Stimulated activated memory B cell treated with anti-CD40 and anti-IgM and Interleukin-4, amounts not matched to agents 10 μg/mL and 1 μg/mL and 100 μg/mL, for 72 hours (primary cell): ENCODE results near the gene CHAT.

ENCODE experiments used
- ATAC-seq: fragments of 150-1000 bp; cut with Tn5 transposase; 2 replicates; pipeline ENCODE4 v1.10.0; 2021
- H3K27ac Mint-ChIP-seq: one replicate; pipeline ENCODE4 v1.8.0; 2022; ENCODE audit warnings: mild to moderate bottlenecking, mixed read lengths
- H3K27me3 Mint-ChIP-seq: one replicate; pipeline ENCODE4 v1.8.0; 2022; ENCODE audit warnings: mixed read lengths
- H3K36me3 Mint-ChIP-seq: one replicate; pipeline ENCODE4 v1.8.0; 2022; ENCODE audit warnings: mixed read lengths
- H3K4me1 Mint-ChIP-seq: one replicate; pipeline ENCODE4 v1.8.0; 2022; ENCODE audit warnings: mixed read lengths
- H3K4me3 Mint-ChIP-seq: one replicate; pipeline ENCODE4 v1.8.0; 2022; ENCODE audit warnings: mild to moderate bottlenecking, moderate library complexity, mixed read lengths
- H3K9me3 Mint-ChIP-seq: one replicate; pipeline ENCODE4 v1.8.0; 2022; ENCODE audit warnings: mixed read lengths

Gene CHAT

GRCh38 chr10:49647985-49648795, 34.4 kb downstream of the CHAT start:
- Mint-ChIP-seq H3K4me1 (peaks cover 16% of the 10 kb centered on the region), H3K9me3 (no peaks in the 10 kb centered on the region), H3K36me3 (no peaks in the 10 kb centered on the region), H3K4me3 (no peak overlapping the region), H3K27me3 (peaks cover 70% of the 10 kb centered on the region), H3K27ac (no peak overlapping the region)
- no peak for ATAC-seq

- Mint-ChIP-seq H3K4me3 (no peak overlapping the region), H3K4me1 (peaks cover 16% of the 10 kb centered on the region), H3K9me3 (no peaks in the 10 kb centered on the region), H3K27me3 (peaks cover 60% of the 10 kb centered on the region), H3K36me3 (no peaks in the 10 kb centered on the region), H3K27ac (peak overlapping the region; percentile 10)
- peak; percentile 22 for ATAC-seq
These were observed 35.5 kb downstream of the CHAT start for GRCh38 chr10:49649294-49649693.

- no peak overlapping the region for H3K4me3 Mint-ChIP-seq
- peaks cover 54% of the 10 kb centered on the region for H3K27me3 Mint-ChIP-seq
- ATAC-seq, result no peak
- no peaks in the 10 kb centered on the region for H3K36me3 Mint-ChIP-seq
- H3K4me1 Mint-ChIP-seq, result peaks cover 16% of the 10 kb centered on the region
- peak overlapping the region; percentile 10 for H3K27ac Mint-ChIP-seq
- no peaks in the 10 kb centered on the region for H3K9me3 Mint-ChIP-seq
These were observed 36.3 kb downstream of the CHAT start for GRCh38 chr10:49649936-49650723.

- ATAC-seq, result no peak
- Mint-ChIP-seq H3K27me3 (peaks cover 54% of the 10 kb centered on the region), H3K4me3 (no peak overlapping the region), H3K27ac (peak overlapping the region; percentile 10), H3K9me3 (no peaks in the 10 kb centered on the region), H3K4me1 (peaks cover 16% of the 10 kb centered on the region), H3K36me3 (no peaks in the 10 kb centered on the region)
These were observed 36.8 kb downstream of the CHAT start for GRCh38 chr10:49650724-49651034.

GRCh38 chr10:49651039-49651835, 37.4 kb downstream of the CHAT start:
- H3K4me1 Mint-ChIP-seq, result peaks cover 16% of the 10 kb centered on the region
- H3K27me3 Mint-ChIP-seq, result peaks cover 57% of the 10 kb centered on the region
- no peaks in the 10 kb centered on the region for H3K36me3 Mint-ChIP-seq
- no peaks in the 10 kb centered on the region for H3K9me3 Mint-ChIP-seq
- H3K4me3 Mint-ChIP-seq, result no peak overlapping the region
- H3K27ac Mint-ChIP-seq, result no peak overlapping the region
- no peak for ATAC-seq

- H3K36me3 Mint-ChIP-seq, result no peaks in the 10 kb centered on the region
- H3K9me3 Mint-ChIP-seq, result no peaks in the 10 kb centered on the region
- H3K27me3 Mint-ChIP-seq, result peaks cover 64% of the 10 kb centered on the region
These were observed 38.1 kb downstream of the CHAT start for GRCh38 chr10:49651917-49652316.

GRCh38 chr10:49652421-49653272, 38.8 kb downstream of the CHAT start:
- peaks cover 16% of the 10 kb centered on the region for H3K4me1 Mint-ChIP-seq
- H3K9me3 Mint-ChIP-seq, result no peaks in the 10 kb centered on the region
- peaks cover 63% of the 10 kb centered on the region for H3K27me3 Mint-ChIP-seq
- ATAC-seq, result no peak
- H3K36me3 Mint-ChIP-seq, result no peaks in the 10 kb centered on the region
- H3K27ac Mint-ChIP-seq, result no peak overlapping the region
- no peak overlapping the region for H3K4me3 Mint-ChIP-seq

More at GRCh38 chr10:49651917-49652316, 38.1 kb downstream of the CHAT start:
- Mint-ChIP-seq H3K27ac (no peak overlapping the region), H3K4me1 (peaks cover 16% of the 10 kb centered on the region), H3K4me3 (no peak overlapping the region)
- no peak for ATAC-seq

GRCh38 chr10:49653273-49653929, 39.6 kb downstream of the CHAT start:
- Mint-ChIP-seq H3K9me3 (no peaks in the 10 kb centered on the region), H3K27ac (no peak overlapping the region), H3K27me3 (peaks cover 55% of the 10 kb centered on the region), H3K4me1 (peaks cover 16% of the 10 kb centered on the region), H3K36me3 (no peaks in the 10 kb centered on the region), H3K4me3 (no peak overlapping the region)
- ATAC-seq, result no peak

GRCh38 chr10:49654036-49654693, 40.3 kb downstream of the CHAT start:
- ATAC-seq, result no peak
- no peak overlapping the region for H3K4me3 Mint-ChIP-seq
- peaks cover 14% of the 10 kb centered on the region for H3K4me1 Mint-ChIP-seq

GRCh38 chr10:49655099-49655498, 41.3 kb downstream of the CHAT start:
- no peak overlapping the region for H3K27ac Mint-ChIP-seq
- H3K9me3 Mint-ChIP-seq, result peaks cover 10% of the 10 kb centered on the region

More at GRCh38 chr10:49654036-49654693, 40.3 kb downstream of the CHAT start:
- H3K36me3 Mint-ChIP-seq, result no peaks in the 10 kb centered on the region
- H3K9me3 Mint-ChIP-seq, result peaks cover 5% of the 10 kb centered on the region
- H3K27ac Mint-ChIP-seq, result no peak overlapping the region
- H3K27me3 Mint-ChIP-seq, result peaks cover 52% of the 10 kb centered on the region

GRCh38 chr10:49656845-49657493, 43.1 kb downstream of the CHAT start:
- peaks cover 38% of the 10 kb centered on the region for H3K27me3 Mint-ChIP-seq
- H3K27ac Mint-ChIP-seq, result no peak overlapping the region
- H3K4me1 Mint-ChIP-seq, result no peaks in the 10 kb centered on the region

More at GRCh38 chr10:49655099-49655498, 41.3 kb downstream of the CHAT start:
- ATAC-seq, result no peak
- Mint-ChIP-seq H3K4me1 (peaks cover 5% of the 10 kb centered on the region), H3K27me3 (peaks cover 49% of the 10 kb centered on the region), H3K4me3 (no peak overlapping the region), H3K36me3 (no peaks in the 10 kb centered on the region)

GRCh38 chr10:49657606-49658005, 43.8 kb downstream of the CHAT start:
- ATAC-seq, result no peak
- Mint-ChIP-seq H3K27me3 (peaks cover 32% of the 10 kb centered on the region), H3K4me1 (no peaks in the 10 kb centered on the region), H3K27ac (no peak overlapping the region), H3K36me3 (no peaks in the 10 kb centered on the region), H3K4me3 (no peak overlapping the region), H3K9me3 (peaks cover 10% of the 10 kb centered on the region)

More at GRCh38 chr10:49656845-49657493, 43.1 kb downstream of the CHAT start:
- no peak for ATAC-seq
- peaks cover 10% of the 10 kb centered on the region for H3K9me3 Mint-ChIP-seq
- no peak overlapping the region for H3K4me3 Mint-ChIP-seq
- H3K36me3 Mint-ChIP-seq, result no peaks in the 10 kb centered on the region

GRCh38 chr10:49661140-49661856, 47.5 kb downstream of the CHAT start:
- Mint-ChIP-seq H3K4me1 (no peaks in the 10 kb centered on the region), H3K4me3 (no peak overlapping the region), H3K27ac (no peak overlapping the region), H3K27me3 (peaks cover 21% of the 10 kb centered on the region), H3K9me3 (peaks cover 10% of the 10 kb centered on the region), H3K36me3 (no peaks in the 10 kb centered on the region)
- ATAC-seq, result no peak
